Neural progenitor cell (in vitro differentiated cells): ENCODE data around the gene SYT7. TPM values are rescaled to one million over a fixed set of nuclear protein-coding genes. Genes with fewer than 3 reads are reported as not detected.

Source experiments
- DNase-seq: peaks from one replicate; pipeline ENCODE4 v3.0.0-alpha.2; 2016; ENCODE audit warnings: low spot score
- H2AFZ ChIP-seq: fragments of 200-600 bp; sonication (generic); replicated peaks from 2 replicates; pipeline ENCODE4 v1.6.1; 2016; ENCODE audit warnings: antibody characterized with exemption
- H3F3A ChIP-seq: fragments of 200-600 bp; sonication (generic); 2 replicates; pipeline ENCODE4 v1.6.1; 2016; ENCODE audit warnings: antibody characterized with exemption, low read depth
- H3K27ac ChIP-seq: fragments of 200-600 bp; sonication (generic); 2 replicates; pipeline ENCODE4 v1.5.1; 2016; ENCODE audit warnings: mild to moderate bottlenecking
- H3K27me3 ChIP-seq: fragments of 200-600 bp; sonication (generic); 2 replicates; pipeline ENCODE4 v1.6.1; 2016; ENCODE audit warnings: mild to moderate bottlenecking, moderate library complexity
- H3K36me3 ChIP-seq: fragments of 200-600 bp; sonication (generic); 2 replicates; pipeline ENCODE4 v1.5.1; 2016
- H3K4me1 ChIP-seq: fragments of 200-600 bp; sonication (generic); 2 replicates; pipeline ENCODE4 v1.6.1; 2016; ENCODE audit warnings: mixed run types
- H3K4me2 ChIP-seq: fragments of 200-600 bp; sonication (generic); 2 replicates; pipeline ENCODE4 v1.6.1; 2016
- H3K4me3 ChIP-seq: fragments of 200-600 bp; sonication (generic); 2 replicates; pipeline ENCODE4 v1.5.1; 2016
- H3K79me2 ChIP-seq: fragments of 200-600 bp; sonication (generic); 2 replicates; pipeline ENCODE4 v1.6.1; 2016; ENCODE audit warnings: low read depth
- H3K9ac ChIP-seq: fragments of 200-600 bp; sonication (generic); 2 replicates; pipeline ENCODE4 v1.6.1; 2016
- H3K9me3 ChIP-seq: fragments of 200-600 bp; sonication (generic); 2 replicates; pipeline ENCODE4 v1.5.1; 2016; ENCODE audit warnings: low read depth
- H4K20me1 ChIP-seq: fragments of 200-600 bp; sonication (generic); 2 replicates; pipeline ENCODE4 v1.6.1; 2016; ENCODE audit warnings: low read depth
- H3K27ac Mint-ChIP-seq: 3 replicates; pipeline ENCODE4 v1.8.0; 2021; ENCODE audit warnings: mixed read lengths
- H3K27me3 Mint-ChIP-seq: 2 replicates; pipeline ENCODE4 v1.8.0; 2022; ENCODE audit warnings: low read depth, mild to moderate bottlenecking, inconsistent platforms, moderate library complexity, mixed read lengths; ENCODE audit not compliant: insufficient read depth
- H3K36me3 Mint-ChIP-seq: 3 replicates; pipeline ENCODE4 v1.8.0; 2021; ENCODE audit warnings: mixed read lengths
- H3K4me1 Mint-ChIP-seq: 3 replicates; pipeline ENCODE4 v1.8.0; 2021; ENCODE audit warnings: mixed read lengths
- H3K4me3 Mint-ChIP-seq: 3 replicates; pipeline ENCODE4 v1.8.0; 2021; ENCODE audit warnings: mild to moderate bottlenecking, moderate library complexity, mixed read lengths
- H3K9me3 Mint-ChIP-seq: 3 replicates; pipeline ENCODE4 v1.8.0; 2020; ENCODE audit warnings: mixed read lengths
- CTCF ChIP-seq: fragments of 200-600 bp; sonication (generic); IDR thresholded peaks from 2 replicates; pipeline ENCODE4 v1.5.1; 2017; ENCODE audit warnings: antibody characterized with exemption, mild to moderate bottlenecking
- EZH2 ChIP-seq: fragments of 200-600 bp; sonication (generic); IDR thresholded peaks from 2 replicates; pipeline ENCODE4 v1.6.1; 2017; ENCODE audit warnings: antibody characterized with exemption, mild to moderate bottlenecking, moderate library complexity
- EZH2phosphoT487 ChIP-seq: fragments of 200-600 bp; sonication (generic); IDR thresholded peaks from 2 replicates; pipeline ENCODE4 v1.6.1; 2017; ENCODE audit warnings: antibody characterized with exemption
- total RNA-seq: library from RNA; depleted of rRNA; stranded (reverse); fragments of >200 nt; gene quantifications from 2 replicates; pipeline ENCODE4 v1.2.3, GENCODE V29; 2015; ENCODE audit warnings: low replicate concordance

SYT7 gene
- total RNA-seq, 1 donor from 2014 or later = 0.73 TPM

- H3K4me2 ChIP-seq = peak overlapping the region; percentile 41
- H3F3A ChIP-seq = no peaks in the 10 kb centered on the region
- no peaks in the 10 kb centered on the region for H3K27me3 ChIP-seq
- DNase-seq = peak; percentile 64
- Mint-ChIP-seq H3K27me3 (peaks cover 12% of the 10 kb centered on the region), H3K27ac (no peak overlapping the region), H3K36me3 (no peaks in the 10 kb centered on the region), H3K9me3 (no peaks in the 10 kb centered on the region), H3K4me3 (peak overlapping the region; percentile 30), H3K4me1 (peaks cover 26% of the 10 kb centered on the region)
- no peaks in the 10 kb centered on the region for H3K9me3 ChIP-seq
- TF ChIP-seq EZH2phosphoT487 = no peak
- TF ChIP-seq CTCF = peak; percentile 40
- no peak for TF ChIP-seq EZH2
- peaks cover 17% of the 10 kb centered on the region for H3K4me1 ChIP-seq
- H3K79me2 ChIP-seq = no peaks in the 10 kb centered on the region
- H2AFZ ChIP-seq = no peak overlapping the region
- no peaks in the 10 kb centered on the region for H3K36me3 ChIP-seq
- H3K4me3 ChIP-seq = no peak overlapping the region
- H3K9ac ChIP-seq = no peak overlapping the region
- H3K27ac ChIP-seq = no peak overlapping the region
- H4K20me1 ChIP-seq = no peaks in the 10 kb centered on the region
Observed at GRCh38 chr11:61609980-61610366, 29.1 kb upstream of the SYT7 start.

GRCh38 chr11:61609000-61609979 lies 28.4 kb upstream of the SYT7 start:
- peak overlapping the region; percentile 41 for H3K4me2 ChIP-seq
- H3K9me3 ChIP-seq = no peaks in the 10 kb centered on the region
- H3F3A ChIP-seq = no peaks in the 10 kb centered on the region
- no peak overlapping the region for H3K27ac ChIP-seq
- Mint-ChIP-seq H3K4me3 (no peak overlapping the region), H3K27me3 (peaks cover 14% of the 10 kb centered on the region), H3K36me3 (no peaks in the 10 kb centered on the region), H3K4me1 (peaks cover 26% of the 10 kb centered on the region), H3K27ac (no peak overlapping the region), H3K9me3 (no peaks in the 10 kb centered on the region)
- DNase-seq = peak; percentile 43
- H3K4me1 ChIP-seq = peaks cover 17% of the 10 kb centered on the region
- H3K36me3 ChIP-seq = no peaks in the 10 kb centered on the region
- H3K4me3 ChIP-seq = no peak overlapping the region
- H3K79me2 ChIP-seq = no peaks in the 10 kb centered on the region
- no peaks in the 10 kb centered on the region for H3K27me3 ChIP-seq
- H4K20me1 ChIP-seq = no peaks in the 10 kb centered on the region
- H3K9ac ChIP-seq = no peak overlapping the region
- no peak overlapping the region for H2AFZ ChIP-seq
- TF ChIP-seq EZH2phosphoT487 (no peak), EZH2 (no peak), CTCF (no peak)

- Histone ChIP-seq H4K20me1 (no peaks in the 10 kb centered on the region), H3K36me3 (no peaks in the 10 kb centered on the region), H3K4me2 (no peak overlapping the region), H3K4me1 (peaks cover 17% of the 10 kb centered on the region), H3F3A (no peaks in the 10 kb centered on the region), H3K9me3 (no peaks in the 10 kb centered on the region), H3K27ac (no peak overlapping the region), H3K27me3 (no peaks in the 10 kb centered on the region), H3K9ac (no peak overlapping the region), H3K4me3 (no peak overlapping the region), H2AFZ (no peak overlapping the region), H3K79me2 (no peaks in the 10 kb centered on the region)
- Mint-ChIP-seq H3K9me3 (no peaks in the 10 kb centered on the region), H3K4me3 (no peak overlapping the region), H3K27me3 (peaks cover 14% of the 10 kb centered on the region), H3K27ac (no peak overlapping the region), H3K36me3 (no peaks in the 10 kb centered on the region), H3K4me1 (peaks cover 23% of the 10 kb centered on the region)
- DNase-seq = no peak
- TF ChIP-seq EZH2 = no peak
- no peak for TF ChIP-seq EZH2phosphoT487
- TF ChIP-seq CTCF = no peak
Observed at GRCh38 chr11:61607920-61608599, 27.2 kb upstream of the SYT7 start.
